Measurements from ENCODE around the gene RGS19.
A peak's percentile ranks its signal among the peaks of the same experiment; 100 is the strongest.

Gene RGS19

DNA sequence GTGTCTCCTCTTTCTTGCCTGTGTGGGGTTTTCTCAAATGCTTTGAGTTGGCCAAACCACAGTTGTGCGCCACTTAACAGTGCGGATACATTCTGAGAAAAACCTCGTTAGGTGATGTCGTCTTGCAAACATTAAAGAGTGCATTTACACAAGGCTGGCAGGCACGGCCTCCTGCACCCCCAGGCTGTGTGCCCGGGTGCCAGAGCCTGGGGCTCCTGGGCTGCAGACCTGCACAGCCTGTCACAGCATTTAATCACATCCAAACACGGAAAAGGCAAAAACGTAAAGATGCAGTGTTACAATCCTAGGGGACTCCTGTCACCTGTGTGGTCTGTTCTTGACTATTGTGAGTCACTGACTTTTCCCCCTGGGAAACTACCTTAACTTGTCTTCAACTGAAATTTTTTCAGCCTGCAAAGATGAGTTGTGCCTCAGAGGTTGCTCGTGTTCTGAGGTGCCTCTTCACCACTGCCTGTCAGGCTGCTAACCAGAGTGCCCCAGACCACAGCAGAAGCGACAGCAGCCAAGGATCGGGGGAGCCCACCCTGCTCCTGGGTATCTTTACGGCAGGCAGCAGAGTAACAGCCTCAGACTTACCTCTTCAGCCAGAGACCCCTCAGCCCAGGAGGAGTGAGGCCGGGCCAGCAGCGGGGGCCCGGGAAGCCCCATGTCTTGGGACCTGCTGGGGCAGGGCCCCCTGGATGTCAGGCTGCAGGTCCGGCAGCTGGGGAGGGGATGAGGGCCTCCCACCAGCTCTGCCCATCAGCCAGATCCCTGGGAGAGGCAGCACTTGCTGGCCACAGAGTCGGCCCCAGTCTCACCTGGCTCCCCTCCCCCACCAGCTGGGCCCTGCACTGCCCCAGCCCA lies 44.0 kb downstream of the RGS19 start:
- peak; percentile 74 for DNase-seq (ENCODE audit: low spot score)

DNA sequence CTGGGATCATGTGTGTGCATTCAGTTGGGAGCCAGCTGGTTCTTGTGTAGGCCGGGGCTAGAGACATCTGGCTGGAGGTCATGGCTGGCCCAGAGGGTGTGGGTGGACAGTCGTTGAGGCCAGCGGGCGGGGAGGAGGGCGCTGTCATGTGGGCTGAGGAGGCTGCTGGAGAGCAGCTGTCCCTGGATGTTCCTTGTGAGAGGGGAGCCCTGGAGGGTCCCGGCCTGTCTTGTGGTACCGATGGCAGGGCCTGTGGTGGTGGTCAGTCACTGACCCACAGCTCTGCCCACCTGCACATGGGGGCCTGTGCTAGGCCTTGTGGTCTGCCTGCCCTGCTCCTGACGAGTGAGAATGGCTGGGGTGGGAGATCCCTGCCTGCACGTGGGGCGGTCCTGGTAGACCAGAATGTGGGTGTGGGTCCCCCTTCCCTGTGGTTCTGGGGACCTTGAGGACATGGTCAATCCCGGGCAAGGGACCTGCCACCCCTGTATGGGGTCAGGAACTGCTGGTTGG lies 45.3 kb downstream of the RGS19 start:
- DNase-seq (ENCODE audit: low spot score) = no peak

DNA sequence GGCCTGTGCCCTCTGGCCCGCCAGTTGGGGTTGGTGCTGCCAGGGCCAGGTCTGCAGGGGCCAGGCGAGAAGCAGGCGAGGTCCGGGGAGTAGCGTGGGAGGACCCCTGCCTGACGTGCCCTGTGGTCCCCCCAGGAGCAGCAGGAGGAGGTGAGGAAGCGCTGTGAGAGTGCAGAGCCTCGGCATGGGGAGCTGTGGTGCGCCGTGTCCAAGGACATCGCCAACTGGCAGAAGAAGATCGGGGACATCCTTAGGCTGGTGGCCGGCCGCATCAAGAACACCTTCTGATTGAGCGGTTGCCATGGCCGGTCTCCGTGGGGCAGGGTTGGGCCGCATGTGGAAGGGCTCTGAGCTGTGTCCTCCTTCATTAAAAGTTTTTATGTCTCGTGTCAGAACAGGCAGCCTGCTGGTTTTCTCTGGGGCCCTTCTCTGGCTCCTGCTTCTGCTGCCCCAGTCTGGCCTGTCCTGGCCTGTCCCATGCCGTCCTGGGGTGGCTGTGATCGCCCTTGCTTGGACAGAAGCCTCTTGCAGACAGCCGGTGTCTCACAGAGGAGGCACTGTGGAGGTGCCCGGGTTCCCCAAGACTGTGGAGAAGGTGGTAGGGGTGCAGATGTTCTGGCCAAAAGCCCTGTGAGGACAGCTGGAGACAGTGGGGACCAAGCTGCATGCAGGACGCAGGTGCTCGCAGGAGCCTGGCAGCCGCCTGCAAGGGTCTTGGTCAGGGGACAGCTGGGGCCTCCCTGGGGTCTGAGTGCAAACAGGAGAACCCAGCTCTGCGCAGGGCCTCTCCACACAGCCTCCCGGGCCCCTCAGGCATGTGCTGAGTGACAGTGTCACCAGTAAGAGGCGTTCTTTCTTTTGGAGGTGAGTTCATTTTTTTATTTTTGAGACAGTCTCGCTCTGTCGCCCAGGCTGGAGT lies 46.4 kb downstream of the RGS19 start:
- no peak for DNase-seq (ENCODE audit: low spot score)

DNA sequence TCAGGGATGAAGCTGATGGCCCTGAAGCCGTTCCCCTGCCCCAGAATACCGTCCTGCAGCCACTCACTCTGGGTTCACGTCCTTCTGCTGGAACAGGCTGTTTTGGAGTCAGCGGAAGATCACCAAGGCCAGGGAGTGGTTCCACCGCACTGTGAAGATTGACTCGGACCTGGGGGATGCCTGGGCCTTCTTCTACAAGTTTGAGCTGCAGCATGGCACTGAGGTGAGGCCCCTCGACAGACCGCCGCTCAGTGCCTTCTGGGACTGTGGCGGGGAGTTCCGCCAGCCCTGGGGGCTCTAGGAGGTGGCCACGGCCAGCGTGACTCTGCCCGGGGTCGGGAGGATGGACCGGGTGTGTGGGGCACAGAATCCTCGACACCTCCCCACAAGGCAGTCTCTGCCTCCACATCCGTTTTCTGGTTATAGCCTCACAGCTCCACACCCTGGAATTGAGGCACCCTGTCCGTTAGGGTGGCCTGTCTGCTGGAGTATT lies 47.5 kb downstream of the RGS19 start:
- DNase-seq (ENCODE audit: low spot score) = no peak

DNA sequence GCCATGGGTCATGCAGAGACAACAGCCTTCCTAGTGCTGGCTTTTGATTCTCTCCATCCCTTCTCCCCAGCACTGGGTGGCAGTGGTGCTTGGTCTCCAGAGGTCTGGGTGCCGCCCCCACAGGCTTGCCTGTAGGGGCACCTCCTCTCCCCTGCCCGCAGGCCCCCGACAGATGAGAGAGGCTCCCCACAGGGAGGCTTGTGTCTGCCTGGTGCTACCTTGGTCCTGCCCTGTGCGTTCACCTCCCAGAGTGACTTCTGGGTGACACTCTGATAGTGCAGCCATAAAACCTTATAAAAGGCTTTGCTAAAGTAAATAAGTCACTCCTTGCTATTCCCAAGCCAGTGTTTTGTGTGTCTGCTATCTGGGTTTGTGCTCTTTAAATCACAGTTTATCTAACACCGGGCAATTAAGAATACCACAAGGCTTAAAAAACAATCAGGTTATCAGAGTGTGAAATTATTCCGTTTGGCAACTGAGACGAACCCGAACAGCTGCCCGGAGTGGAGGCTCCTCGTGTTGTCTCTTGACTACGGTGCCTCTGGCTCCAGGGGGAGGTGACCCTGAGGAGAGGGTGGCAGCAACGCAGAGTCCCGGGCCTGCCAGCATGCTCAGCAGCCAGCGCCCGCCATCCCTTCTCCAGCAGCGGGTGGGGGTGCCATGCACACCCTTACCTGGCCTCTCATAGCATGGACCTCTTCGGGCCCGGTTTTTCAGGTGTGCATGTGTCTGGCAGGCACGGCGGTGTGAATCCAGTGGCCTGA lies 48.8 kb downstream of the RGS19 start:
- no peak for DNase-seq (ENCODE audit: low spot score)

DNA sequence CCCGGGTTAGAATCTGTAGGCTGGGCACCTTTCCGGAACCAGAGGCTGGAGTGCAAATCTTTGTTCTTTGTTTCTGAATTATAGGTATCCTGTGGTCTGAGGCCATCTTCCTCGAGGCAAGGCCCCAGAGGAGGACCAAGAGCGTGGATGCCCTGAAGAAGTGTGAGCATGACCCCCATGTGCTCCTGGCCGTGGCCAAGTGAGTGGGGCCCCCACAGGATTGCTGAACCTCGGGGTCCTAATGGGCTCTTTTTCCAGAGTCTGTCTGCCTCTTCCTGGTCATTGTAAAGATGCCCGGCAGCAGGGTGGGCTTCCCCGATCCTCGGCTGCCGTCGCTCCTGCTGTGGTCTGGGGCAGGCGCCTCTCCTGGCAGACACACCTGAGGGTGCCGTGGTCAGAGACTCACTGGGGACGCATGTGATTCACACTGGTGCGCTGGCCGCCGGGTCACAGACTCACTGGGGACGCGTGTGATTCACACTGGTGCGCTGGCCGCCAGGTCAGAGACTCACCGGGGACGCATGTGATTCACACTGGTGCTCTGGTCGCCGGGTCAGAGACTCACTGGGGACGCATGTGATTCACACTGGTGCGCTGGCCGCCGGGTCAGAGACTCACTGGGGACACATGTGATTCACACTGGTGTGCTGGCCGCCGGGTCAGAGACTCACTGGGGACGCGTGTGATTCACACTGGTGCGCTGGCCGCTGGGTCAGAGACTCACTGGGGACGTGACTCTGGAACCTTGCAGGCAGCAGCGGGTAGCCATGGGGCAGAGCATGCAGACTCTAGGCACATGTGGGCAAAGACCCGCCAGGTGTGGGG lies 49.8 kb downstream of the RGS19 start:
- no peak for DNase-seq (ENCODE audit: low spot score)

DNA sequence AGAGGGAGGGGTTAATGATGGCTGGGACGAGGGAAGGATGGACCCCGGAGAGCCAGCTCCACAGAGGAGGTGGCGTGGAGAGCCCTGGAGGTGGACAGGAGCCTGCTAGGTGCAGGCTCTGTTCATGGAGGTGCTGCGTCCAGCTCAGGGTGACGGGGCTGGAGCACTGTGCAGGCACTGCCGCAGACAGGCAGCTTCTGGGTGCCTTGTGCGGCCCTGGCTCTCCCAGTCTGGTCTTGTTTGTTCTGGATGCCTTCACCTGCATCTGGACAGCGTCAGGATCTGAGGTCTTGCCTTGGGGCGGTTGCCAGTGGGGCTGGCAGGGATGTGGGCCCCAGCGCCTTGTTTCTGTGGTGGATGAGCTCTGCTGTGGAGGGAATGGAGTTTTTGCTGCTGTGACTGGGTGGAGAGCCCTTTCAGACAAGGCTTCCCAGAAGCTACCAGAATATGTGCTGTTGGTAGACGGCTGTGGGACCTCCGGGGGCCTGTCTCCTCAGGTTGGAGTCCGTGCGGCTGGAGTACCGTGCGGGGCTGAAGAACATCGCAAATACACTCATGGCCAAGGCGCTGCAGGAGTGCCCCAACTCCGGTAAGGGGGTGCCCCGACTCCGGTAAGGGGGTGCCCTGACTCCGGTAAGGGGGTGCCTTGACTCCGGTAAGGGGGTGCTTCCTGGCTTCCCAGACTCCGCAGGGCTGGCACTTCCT lies 51.2 kb downstream of the RGS19 start:
- no peak for DNase-seq (ENCODE audit: low spot score)

DNA sequence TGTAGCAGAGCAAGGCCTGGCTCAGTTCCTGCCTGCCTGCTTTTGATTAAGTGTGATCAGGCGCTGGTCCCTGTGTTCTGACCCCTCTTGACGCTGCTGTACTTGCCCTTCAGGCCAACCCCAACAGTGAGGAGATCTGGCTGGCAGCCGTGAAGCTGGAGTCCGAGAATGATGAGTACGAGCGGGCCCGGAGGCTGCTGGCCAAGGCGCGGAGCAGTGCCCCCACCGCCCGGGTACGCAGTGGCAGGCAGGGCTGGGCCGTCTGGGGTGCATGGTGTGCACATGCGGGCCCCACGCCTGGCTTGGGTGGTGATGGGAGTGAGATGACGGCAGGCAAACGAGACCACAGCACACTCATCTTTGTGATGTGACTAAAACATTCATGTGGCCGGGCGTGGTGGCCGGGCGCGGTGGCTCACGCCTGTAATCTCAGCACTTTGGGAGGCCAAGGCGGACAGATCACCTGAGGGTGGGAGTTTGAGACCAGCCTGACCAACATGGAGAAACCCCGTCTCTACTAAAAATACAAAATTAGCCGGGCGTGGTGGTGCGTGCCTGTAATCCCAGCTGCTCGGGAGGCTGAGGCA lies 53.4 kb downstream of the RGS19 start:
- no peak for DNase-seq (ENCODE audit: low spot score)

DNA sequence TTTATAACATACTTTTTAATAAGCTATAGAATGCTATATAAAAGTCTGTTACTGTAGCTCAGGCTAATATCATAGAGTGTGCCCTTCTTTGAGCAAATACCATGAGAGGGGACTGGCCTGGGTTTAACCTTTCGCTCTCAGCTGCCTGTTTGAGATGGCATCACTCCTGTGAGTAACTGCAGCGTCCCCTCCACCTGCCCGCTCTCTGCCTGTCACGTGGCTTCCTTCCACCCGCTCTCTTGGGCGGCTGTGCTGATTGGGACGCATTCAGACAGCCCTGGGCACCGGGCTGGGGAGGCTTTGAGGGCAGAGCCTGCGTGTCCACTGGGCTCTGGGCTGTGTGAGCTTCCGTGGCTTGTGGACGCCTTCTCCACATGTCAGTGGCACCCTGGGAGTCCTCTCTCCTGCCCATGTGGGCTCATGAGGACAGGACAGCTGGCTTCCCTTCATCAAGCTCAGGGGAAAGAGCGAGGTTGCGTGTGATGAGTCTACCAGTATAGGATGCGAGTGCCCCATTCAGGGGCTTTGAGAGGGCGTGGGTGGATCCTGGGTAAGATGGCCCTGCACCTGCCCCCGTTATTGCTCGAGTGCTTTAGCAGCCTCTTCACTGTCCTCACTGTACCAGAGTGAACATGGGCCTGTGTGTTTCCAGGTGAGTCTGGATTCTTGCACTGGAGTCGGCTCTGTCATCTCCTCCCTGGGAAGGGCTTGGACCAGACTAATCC lies 54.1 kb downstream of the RGS19 start:
- no peak for DNase-seq (ENCODE audit: low spot score)

DNA sequence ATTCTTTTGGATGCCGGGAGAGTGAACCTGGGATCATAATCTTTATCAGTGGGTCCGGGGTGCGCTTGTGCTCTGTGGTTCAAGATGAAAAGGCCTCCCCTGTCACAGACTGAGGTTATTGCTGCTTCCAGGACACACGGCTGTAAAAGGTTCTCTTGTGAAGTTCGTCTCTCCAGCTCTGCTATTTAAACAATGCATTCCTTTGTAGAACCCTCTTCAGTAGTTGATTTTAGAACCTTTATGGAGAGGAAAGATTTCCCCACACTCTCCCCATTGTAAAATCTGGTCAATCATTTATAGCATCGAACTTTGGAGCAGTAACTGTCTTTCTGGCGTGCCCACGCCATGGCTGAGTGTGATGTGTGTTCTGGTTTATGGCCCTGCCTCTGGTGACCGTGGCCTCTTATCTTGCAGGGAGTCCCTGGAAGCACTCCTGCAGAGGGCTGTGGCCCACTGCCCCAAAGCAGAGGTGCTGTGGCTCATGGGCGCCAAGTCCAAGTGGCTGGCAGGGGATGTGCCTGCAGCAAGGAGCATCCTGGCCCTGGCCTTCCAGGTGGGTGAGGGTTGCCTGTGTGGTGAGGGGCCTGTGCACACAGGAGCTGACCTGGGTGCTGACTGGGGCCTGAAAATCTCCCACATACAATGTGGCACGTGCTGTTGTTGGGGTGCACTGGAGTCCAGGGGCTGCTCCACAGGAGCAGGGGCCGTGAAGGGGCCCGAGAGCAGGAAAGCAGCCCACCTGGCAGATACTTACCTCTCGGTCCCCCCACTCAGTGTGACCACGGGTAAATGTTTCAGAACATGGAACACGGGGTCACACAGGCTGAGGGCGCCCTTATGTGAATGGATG lies 55.0 kb downstream of the RGS19 start:
- no peak for DNase-seq (ENCODE audit: low spot score)

DNA sequence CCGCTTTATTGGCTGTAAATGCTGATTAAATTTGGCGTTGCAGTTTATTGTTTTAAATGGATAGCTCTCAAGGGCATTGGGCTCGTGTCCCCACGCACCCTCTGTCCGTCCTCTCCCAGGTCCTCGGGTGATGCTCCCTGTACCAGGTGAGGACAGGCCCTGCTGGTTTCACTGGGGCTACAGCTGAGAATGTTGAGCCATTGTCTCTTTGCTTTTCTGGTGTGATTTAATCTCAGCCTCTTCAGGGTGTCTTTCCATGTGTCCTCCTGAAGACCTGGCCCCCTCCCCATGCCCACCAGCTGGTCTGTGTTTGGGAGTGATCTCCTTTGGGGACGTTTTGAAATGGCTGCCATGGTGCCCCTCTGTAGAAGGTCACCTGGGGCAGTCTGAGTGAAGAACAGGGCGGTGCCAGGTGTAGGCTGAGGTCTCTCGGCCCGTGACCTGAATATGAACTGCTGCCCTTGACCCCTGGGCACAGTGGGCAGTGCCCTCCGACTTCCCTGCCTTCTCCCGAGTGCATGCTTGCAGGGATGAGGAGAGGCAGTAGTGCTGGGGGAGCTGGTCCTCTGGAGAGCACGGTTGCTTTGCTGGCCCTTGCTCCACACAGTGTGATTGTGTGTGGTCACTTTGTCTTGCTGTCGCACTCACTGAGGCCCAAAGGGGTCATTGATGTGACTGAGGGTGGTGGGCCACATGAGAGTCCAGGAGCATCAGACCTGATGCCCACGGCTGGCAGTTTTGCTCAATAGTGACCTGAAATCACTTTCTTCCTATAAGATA lies 55.8 kb downstream of the RGS19 start:
- DNase-seq (ENCODE audit: low spot score) = no peak

Data from activated CD4-positive, alpha-beta T cell treated with anti-CD3 and anti-CD28 coated beads, Interleukin-2, Interleukin-4, amounts not matched to agents 100 ng/mL and 50 ng/mL, durations not matched to agents 16 hours and 8 hours (primary cell).